AG04450 (cell line): ENCODE results near the gene PPARA. TPM values are rescaled to one million over a fixed set of nuclear protein-coding genes. Genes with fewer than 3 reads are reported as not detected.

Experiments used
- CTCF ChIA-PET: fragments of 300-600, 350-600 bp; formaldehyde crosslinking; extraction: SDS; loops from one replicate; lab custom pipeline; 2022; ENCODE audit warnings: antibody characterized with exemption, inconsistent platforms; lab: Charles Lee
- POLR2A ChIA-PET: fragments of 350-600 bp; formaldehyde crosslinking; extraction: SDS; loops from one replicate; lab custom pipeline; 2021; ENCODE audit warnings: antibody characterized with exemption, inconsistent platforms; lab: Yijun Ruan, JAX
- DNase-seq: peaks from one replicate; pipeline ENCODE4 v3.0.0-alpha.2; 2011; ENCODE audit warnings: low read depth, low spot score
- H3K27ac ChIP-seq: one replicate; pipeline ENCODE4 v1.5.1; 2012; ENCODE audit warnings: low read depth, low read length, control low read depth
- H3K27me3 ChIP-seq: one replicate; pipeline ENCODE4 v1.6.0; 2012; ENCODE audit warnings: low read length; ENCODE audit not compliant: control insufficient read depth, insufficient read depth
- H3K4me3 ChIP-seq: 2 replicates; pipeline ENCODE4 v1.5.1; 2011; ENCODE audit warnings: mild to moderate bottlenecking, low read depth, low read length, control low read depth
- H3K9me3 ChIP-seq: 2 replicates; pipeline ENCODE4 v1.5.1; 2012; ENCODE audit warnings: low read length; ENCODE audit not compliant: control insufficient read depth, insufficient read depth
- CTCF ChIP-seq: IDR thresholded peaks from 2 replicates; pipeline ENCODE4 v1.5.1; 2011; ENCODE audit warnings: low read depth, low read length, control low read depth, inconsistent platforms
- polyA plus RNA-seq: library from polyadenylated mRNA; depleted of rRNA; stranded (reverse); fragments of >200 nt; gene quantifications from 2 replicates; pipeline ENCODE4 v1.2.3, GENCODE V29; 2011

Gene PPARA
- polyA plus RNA-seq, 1 experiment, result 10.4 TPM

DNA sequence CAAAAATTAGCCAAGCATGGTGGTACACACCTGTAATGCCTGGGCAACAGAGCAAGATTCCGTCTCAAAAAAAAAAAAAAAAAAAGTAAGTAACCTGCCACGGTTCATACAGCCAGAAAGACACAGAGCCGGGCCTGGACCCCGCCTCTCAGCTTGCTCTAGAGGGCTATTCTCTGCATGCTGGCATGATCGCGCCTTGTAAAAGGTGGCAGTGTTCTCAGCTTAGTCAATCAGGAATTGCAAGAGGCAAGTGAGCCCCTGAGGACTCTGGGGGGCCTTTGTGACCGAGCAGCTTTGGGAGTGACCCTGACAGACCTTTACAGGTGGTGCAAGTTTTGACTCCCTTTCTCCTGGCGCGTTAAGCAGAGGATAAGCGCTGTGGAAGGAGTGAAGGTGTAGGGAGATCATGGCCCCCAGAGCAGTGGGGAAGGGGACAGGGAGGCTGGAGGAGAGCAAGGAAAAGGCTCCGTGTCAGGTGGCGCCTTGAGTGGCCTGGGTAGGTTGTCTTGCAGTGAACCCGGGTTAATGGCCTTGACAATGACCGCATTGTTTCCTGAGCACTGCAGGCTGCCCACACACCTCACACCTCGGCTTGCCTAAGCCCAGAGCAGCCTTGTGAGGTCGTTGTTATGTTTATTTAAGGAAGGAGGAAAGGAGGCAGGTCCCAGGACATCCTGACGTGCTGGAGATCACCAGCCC is 50.9 kb downstream of the PPARA start:
- Histone ChIP-seq H3K9me3 (no peaks in the 10 kb centered on the region; the same call in 1 of the 2 replicates), H3K27me3 (no peaks in the 10 kb centered on the region), H3K27ac (no peak overlapping the region), H3K4me3 (no peak overlapping the region)
- no peak for TF ChIP-seq CTCF
- ChIA-PET CTCF (no interaction called here), POLR2A (interaction anchor here (0.6 kb wide), 1 partner anchor 173 kb away, joined by 4 read pairs; no protein-coding TSS in a partner anchor)
- DNase-seq, result no peak

DNA sequence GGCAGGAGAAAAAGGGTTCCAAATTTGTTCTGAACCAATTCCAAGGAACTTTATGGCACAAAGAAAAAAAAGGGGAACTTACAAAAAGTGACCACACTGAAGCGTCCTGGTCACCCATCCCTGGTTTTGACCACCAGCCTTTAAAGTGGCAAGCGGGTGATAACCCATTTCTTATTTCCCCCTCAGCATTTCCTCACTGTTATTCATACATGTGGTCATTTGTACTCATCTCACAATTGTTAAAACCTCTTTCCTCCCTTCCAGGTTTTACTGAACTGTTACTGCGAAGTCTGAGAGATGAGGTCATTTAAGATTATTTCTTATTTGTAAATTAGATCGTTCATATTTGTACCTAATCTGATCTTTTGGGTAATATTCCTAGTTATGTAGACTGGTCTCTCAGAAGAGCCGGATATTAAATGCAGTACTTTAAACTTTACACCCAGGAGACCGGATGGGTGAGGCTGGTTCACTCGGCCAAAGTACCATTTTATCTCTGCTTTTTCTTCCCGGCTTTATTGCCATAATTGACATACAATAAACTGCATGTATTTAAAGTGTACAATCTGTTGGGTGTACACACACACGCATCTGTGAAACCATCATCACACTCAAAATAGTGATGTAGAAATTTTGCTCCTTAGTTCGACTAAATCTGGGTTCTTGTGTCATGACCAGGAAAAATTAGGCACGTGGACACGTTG is 52.7 kb downstream of the PPARA start:
- TF ChIP-seq CTCF, result no peak
- no peaks in the 10 kb centered on the region for H3K27me3 ChIP-seq
- no peak overlapping the region for H3K4me3 ChIP-seq
- POLR2A ChIA-PET, result no interaction called here
- peaks cover 3% of the 10 kb centered on the region for H3K9me3 ChIP-seq
- CTCF ChIA-PET, result no interaction called here
- no peak for DNase-seq
- H3K27ac ChIP-seq, result no peak overlapping the region

- H3K27me3 ChIP-seq, result no peaks in the 10 kb centered on the region
Observed at GRCh38 chr22:46203601-46203980, 53.3 kb downstream of the PPARA start.

DNA sequence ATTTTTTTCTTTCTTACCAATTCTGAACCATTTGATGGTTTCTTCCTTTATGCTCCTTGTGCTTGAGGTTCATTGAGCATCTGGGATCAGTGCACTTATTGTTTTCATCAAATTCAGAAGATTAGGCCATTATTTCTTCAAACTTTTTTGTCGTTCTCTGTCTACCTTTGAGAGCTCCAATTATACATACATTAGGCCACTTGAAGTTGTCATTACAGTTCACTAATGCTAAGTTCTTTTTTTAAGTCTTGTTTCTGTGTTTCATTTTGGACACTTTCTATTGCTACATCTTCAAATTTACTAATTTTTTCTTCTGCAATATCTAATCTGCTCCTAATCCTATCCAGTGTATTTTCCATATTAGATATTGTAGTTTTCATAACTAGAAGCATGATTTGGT is 58.9 kb downstream of the PPARA start:
- H3K27me3 ChIP-seq, result no peaks in the 10 kb centered on the region
- no peak for DNase-seq
- H3K9me3 ChIP-seq, result peaks cover 17% of the 10 kb centered on the region
- no peak overlapping the region for H3K4me3 ChIP-seq
- no peak for TF ChIP-seq CTCF
- no peak overlapping the region for H3K27ac ChIP-seq
- ChIA-PET POLR2A (no interaction called here), CTCF (no interaction called here)

More at GRCh38 chr22:46203601-46203980, 53.3 kb downstream of the PPARA start:
- peaks cover 7% of the 10 kb centered on the region for H3K9me3 ChIP-seq
- DNase-seq, result no peak
- no peak overlapping the region for H3K27ac ChIP-seq
- TF ChIP-seq CTCF, result no peak
- no peak overlapping the region for H3K4me3 ChIP-seq
- CTCF ChIA-PET, result no interaction called here
- POLR2A ChIA-PET, result no interaction called here

- POLR2A ChIA-PET, result no interaction called here
Observed at GRCh38 chr22:46212195-46212594, 61.9 kb downstream of the PPARA start.

More at GRCh38 chr22:46212195-46212594, 61.9 kb downstream of the PPARA start:
- Histone ChIP-seq H3K27ac (no peak overlapping the region), H3K27me3 (no peaks in the 10 kb centered on the region), H3K4me3 (no peak overlapping the region), H3K9me3 (peaks cover 18% of the 10 kb centered on the region)
- TF ChIP-seq CTCF, result no peak
- CTCF ChIA-PET, result no interaction called here
- DNase-seq, result no peak
